GM12892 (cell line): ENCODE measurements around the gene CCR3.

Experiments
- POLR2AphosphoS5 ChIP-seq: IDR thresholded peaks from 2 replicates; pipeline ENCODE4 v1.6.1; 2011; ENCODE audit warnings: low read depth, low read length, control low read depth
- TAF1 ChIP-seq: IDR thresholded peaks from 2 replicates; pipeline ENCODE4 v1.6.1; 2011; ENCODE audit warnings: low read depth, mild to moderate bottlenecking, control low read depth, low read length, borderline replicate concordance

GRCh38 chr3:46212101-46212500 is 30.2 kb upstream of the CCR3 start:
- TF ChIP-seq POLR2AphosphoS5 (no peak), TAF1 (no peak)
